ENCODE measurements around the gene ANKS1B.
A peak's percentile ranks its signal among the peaks of the same experiment; 100 is the strongest.
"Not testable (repeated sequence)": the region's sequence is repeated elsewhere in the genome, so short reads cannot be mapped to it uniquely, and the experiment has no call there.

Gene ANKS1B

GRCh38 chr12:98968896-98969295 is 1015.8 kb downstream of the ANKS1B start:
- TF ChIP-seq EZH2 (IDR thresholded peaks at IDR 0.05; ENCODE audit: borderline replicate concordance, low read length) (no peak), CTCF (IDR thresholded peaks at IDR 0.05; ENCODE audit: low read length) (no peak)

GRCh38 chr12:98957135-98957534 is 1027.6 kb downstream of the ANKS1B start:
- H2AFZ ChIP-seq (ENCODE audit: low read length); H3K9ac ChIP-seq (ENCODE audit: low read length); H4K20me1 ChIP-seq (ENCODE audit: insufficient read depth, low read length); H3K4me1 ChIP-seq (ENCODE audit: insufficient read depth, low read length, severe bottlenecking); H3F3A ChIP-seq (ENCODE audit: insufficient read depth, low read length); H3K36me3 ChIP-seq (ENCODE audit: insufficient read depth, low read length); H3K27me3 ChIP-seq (ENCODE audit: insufficient read depth, low read length); H3K4me2 ChIP-seq (ENCODE audit: low read length); H3K4me3 ChIP-seq (ENCODE audit: low read depth, low read length, poor library complexity, severe bottlenecking); H3K27ac ChIP-seq (ENCODE audit: low read depth, low read length, poor library complexity, severe bottlenecking); H3K9me3 ChIP-seq (ENCODE audit: low read length); H3K9me2 ChIP-seq (ENCODE audit: low read depth, low read length); H3K79me2 ChIP-seq (ENCODE audit: insufficient read depth, low read length): not testable (repeated sequence)

More at GRCh38 chr12:98968896-98969295, 1015.8 kb downstream of the ANKS1B start:
- no peak overlapping the region for H3K9ac ChIP-seq (ENCODE audit: low read length)
- no peaks in the 10 kb centered on the region for H3F3A ChIP-seq (ENCODE audit: insufficient read depth, low read length)
- H3K9me2 ChIP-seq (ENCODE audit: low read depth, low read length): no peaks in the 10 kb centered on the region
- H3K36me3 ChIP-seq (ENCODE audit: insufficient read depth, low read length): no peaks in the 10 kb centered on the region
- no peaks in the 10 kb centered on the region for H4K20me1 ChIP-seq (ENCODE audit: insufficient read depth, low read length)
- no peak overlapping the region for H3K4me2 ChIP-seq (ENCODE audit: low read length)
- H2AFZ ChIP-seq (ENCODE audit: low read length): no peak overlapping the region
- H3K4me3 ChIP-seq (ENCODE audit: low read depth, low read length, poor library complexity, severe bottlenecking): no peak overlapping the region
- no peaks in the 10 kb centered on the region for H3K4me1 ChIP-seq (ENCODE audit: insufficient read depth, low read length, severe bottlenecking)
- no peaks in the 10 kb centered on the region for H3K27me3 ChIP-seq (ENCODE audit: insufficient read depth, low read length)
- no peaks in the 10 kb centered on the region for H3K79me2 ChIP-seq (ENCODE audit: insufficient read depth, low read length)
- H3K9me3 ChIP-seq (ENCODE audit: low read length): no peaks in the 10 kb centered on the region
- H3K27ac ChIP-seq (ENCODE audit: low read depth, low read length, poor library complexity, severe bottlenecking): no peak overlapping the region

GRCh38 chr12:98955284-98955683 is 1029.5 kb downstream of the ANKS1B start:
- no peaks in the 10 kb centered on the region for H3K9me3 ChIP-seq (ENCODE audit: low read length)
- no peak overlapping the region for H3K4me3 ChIP-seq (ENCODE audit: low read depth, low read length, poor library complexity, severe bottlenecking)
- H3K27ac ChIP-seq (ENCODE audit: low read depth, low read length, poor library complexity, severe bottlenecking): no peak overlapping the region
- H2AFZ ChIP-seq (ENCODE audit: low read length): no peak overlapping the region
- H3K36me3 ChIP-seq (ENCODE audit: insufficient read depth, low read length): no peaks in the 10 kb centered on the region
- no peaks in the 10 kb centered on the region for H3K79me2 ChIP-seq (ENCODE audit: insufficient read depth, low read length)
- H3F3A ChIP-seq (ENCODE audit: insufficient read depth, low read length): no peaks in the 10 kb centered on the region
- TF ChIP-seq CTCF (IDR thresholded peaks at IDR 0.05; ENCODE audit: low read length): peak; percentile 51
- TF ChIP-seq EZH2 (IDR thresholded peaks at IDR 0.05; ENCODE audit: borderline replicate concordance, low read length): no peak
- no peaks in the 10 kb centered on the region for H3K27me3 ChIP-seq (ENCODE audit: insufficient read depth, low read length)
- no peaks in the 10 kb centered on the region for H3K9me2 ChIP-seq (ENCODE audit: low read depth, low read length)
- H4K20me1 ChIP-seq (ENCODE audit: insufficient read depth, low read length): no peaks in the 10 kb centered on the region
- H3K4me1 ChIP-seq (ENCODE audit: insufficient read depth, low read length, severe bottlenecking): no peaks in the 10 kb centered on the region
- no peak overlapping the region for H3K4me2 ChIP-seq (ENCODE audit: low read length)
- no peak overlapping the region for H3K9ac ChIP-seq (ENCODE audit: low read length)

- no peaks in the 10 kb centered on the region for H3K79me2 ChIP-seq (ENCODE audit: insufficient read depth, low read length)
- H3K9me3 ChIP-seq (ENCODE audit: low read length): no peaks in the 10 kb centered on the region
- no peaks in the 10 kb centered on the region for H4K20me1 ChIP-seq (ENCODE audit: insufficient read depth, low read length)
- no peak overlapping the region for H3K4me2 ChIP-seq (ENCODE audit: low read length)
- no peaks in the 10 kb centered on the region for H3F3A ChIP-seq (ENCODE audit: insufficient read depth, low read length)
- no peak overlapping the region for H2AFZ ChIP-seq (ENCODE audit: low read length)
- H3K27ac ChIP-seq (ENCODE audit: low read depth, low read length, poor library complexity, severe bottlenecking): no peak overlapping the region
- H3K9me2 ChIP-seq (ENCODE audit: low read depth, low read length): no peaks in the 10 kb centered on the region
- no peaks in the 10 kb centered on the region for H3K4me1 ChIP-seq (ENCODE audit: insufficient read depth, low read length, severe bottlenecking)
- H3K9ac ChIP-seq (ENCODE audit: low read length): no peak overlapping the region
- no peak overlapping the region for H3K4me3 ChIP-seq (ENCODE audit: low read depth, low read length, poor library complexity, severe bottlenecking)
- no peaks in the 10 kb centered on the region for H3K27me3 ChIP-seq (ENCODE audit: insufficient read depth, low read length)
- TF ChIP-seq CTCF (IDR thresholded peaks at IDR 0.05; ENCODE audit: low read length) (no peak), EZH2 (IDR thresholded peaks at IDR 0.05; ENCODE audit: borderline replicate concordance, low read length) (no peak)
- H3K36me3 ChIP-seq (ENCODE audit: insufficient read depth, low read length): no peaks in the 10 kb centered on the region
Measured at GRCh38 chr12:98954506-98954905, 1030.2 kb downstream of the ANKS1B start.

Measured in OCI-LY1 (cell line).